HG02885 (cell line): Measurements from ENCODE around the gene DOLK.
"Not testable (repeated sequence)": the region's sequence is repeated elsewhere in the genome, so short reads cannot be mapped to it uniquely, and the experiment has no call there.

Experiments used
- ATAC-seq: cut with Tn5 transposase; IDR thresholded peaks from one replicate; pipeline ENCODE4 v1.9.1; 2021; ENCODE audit warnings: mild to moderate bottlenecking; ENCODE audit not compliant: unreplicated experiment, poor library complexity

Gene DOLK

GRCh38 chr9:128947527-128948301, at the start of gene DOLK, which contains the start of gene NUP188:
TSS of gene DOLK (minus strand) at chr9:128947603. CDS start at chr9:128947303, 300 bp downstream.
TSS of gene NUP188 (plus strand) at chr9:128947699. CDS start at chr9:128947720, 21 bp downstream.
- peak; percentile 82 for ATAC-seq

DNA sequence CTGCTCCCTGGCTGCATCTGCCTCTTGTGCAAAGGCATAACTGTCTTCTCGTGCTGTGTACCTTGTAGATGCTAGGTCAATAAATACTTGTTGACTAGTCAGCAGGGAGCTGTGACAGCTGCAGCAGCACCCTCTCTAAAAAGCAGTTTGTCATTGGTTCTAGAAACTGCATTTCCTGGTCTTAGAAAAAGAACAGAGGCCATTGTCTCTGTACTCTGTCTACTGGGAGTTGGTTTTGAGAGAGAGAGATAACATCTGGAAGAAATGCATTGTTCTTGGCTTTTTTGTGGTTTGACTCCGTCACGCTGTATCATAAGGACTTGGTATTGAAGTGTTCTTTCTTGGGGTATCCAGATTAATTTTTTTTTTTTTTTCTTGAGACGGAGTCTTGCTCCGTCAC, 48.4 kb upstream of the DOLK start:
- ATAC-seq, result no peak

- ATAC-seq, result no peak
These were observed 45.6 kb upstream of the DOLK start for GRCh38 chr9:128992995-128993394.

- no peak for ATAC-seq
These were observed 40.4 kb upstream of the DOLK start for GRCh38 chr9:128987805-128988204.

DNA sequence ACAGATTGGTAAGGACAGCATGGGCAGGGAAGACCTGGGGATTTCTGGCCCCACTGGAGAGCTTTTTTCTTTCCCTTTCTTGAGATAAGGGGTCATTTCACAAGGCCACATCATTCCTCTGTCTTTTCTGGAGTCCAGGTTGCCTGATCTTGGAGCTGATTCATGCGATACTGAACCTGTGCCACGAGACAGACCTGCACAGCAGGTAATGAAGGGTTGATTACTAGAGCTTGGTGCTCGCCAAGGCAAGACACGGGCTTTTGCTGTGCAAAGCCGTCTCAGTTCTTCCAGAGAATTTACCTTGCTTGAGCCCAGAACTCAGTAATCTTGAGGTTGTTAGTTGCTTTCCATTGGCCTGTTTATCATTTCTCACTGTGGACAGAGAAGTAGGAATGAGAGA, 39.3 kb upstream of the DOLK start:
- ATAC-seq, result no peak

DNA sequence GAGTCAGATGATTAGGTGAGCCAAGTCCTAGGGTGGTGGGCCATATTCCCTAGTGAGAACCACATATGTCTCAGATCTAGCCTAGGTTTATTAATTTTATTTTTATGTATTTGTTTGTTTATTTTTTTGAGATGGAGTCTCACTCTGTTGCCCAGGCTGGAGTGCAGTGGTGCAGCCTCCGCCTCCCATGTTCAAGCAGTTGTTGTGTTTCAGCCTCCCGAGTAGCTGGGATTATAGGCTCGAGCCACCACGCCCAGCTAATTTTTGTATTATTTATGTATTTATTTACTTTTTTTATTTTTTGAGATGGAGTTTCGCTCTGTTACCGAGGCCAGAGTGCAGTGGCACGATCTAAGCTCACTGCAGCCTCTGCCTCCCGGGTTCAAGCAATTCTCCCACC, 36.1 kb upstream of the DOLK start:
- ATAC-seq, result no peak

GRCh38 chr9:128979111-128979510, 31.7 kb upstream of the DOLK start:
- ATAC-seq, result no peak

DNA sequence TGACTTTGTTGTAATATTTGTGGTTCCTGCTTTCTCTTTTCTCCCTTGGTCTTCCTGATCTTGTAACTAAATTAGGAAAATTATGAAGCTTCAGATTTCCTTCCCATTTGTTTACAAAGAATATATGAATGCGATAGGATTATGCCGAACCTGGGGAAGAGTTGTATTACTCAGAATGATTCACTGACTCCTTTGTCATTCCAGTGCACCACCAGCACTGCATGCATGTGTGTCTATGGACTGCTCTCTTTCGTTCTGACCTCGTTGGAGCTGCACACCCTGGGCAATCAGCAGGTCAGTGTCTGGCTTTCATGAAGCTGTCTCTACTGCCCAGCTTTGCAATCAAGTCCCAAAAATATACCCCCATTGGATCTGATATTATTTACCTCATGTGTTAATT, 25.6 kb upstream of the DOLK start:
- no peak for ATAC-seq

DNA sequence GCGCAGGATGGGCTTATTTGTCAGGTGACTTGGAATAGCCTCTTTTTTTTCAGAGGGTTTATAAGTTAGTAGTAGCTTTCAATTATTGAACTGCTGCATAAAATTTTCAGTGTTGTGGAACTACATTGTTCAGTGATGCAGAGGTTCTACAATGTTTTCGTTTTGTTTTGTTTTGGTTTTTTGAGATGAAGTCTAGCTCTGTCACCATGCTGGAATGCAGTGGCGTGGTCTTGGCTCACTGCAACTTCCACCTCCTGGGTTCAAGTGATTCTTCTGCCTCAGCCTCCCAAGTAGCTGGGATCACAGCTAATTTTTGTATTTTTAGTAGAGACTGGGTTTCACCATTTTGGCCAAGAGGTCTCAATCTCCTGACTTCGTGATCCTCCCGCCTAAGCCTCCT, 22.1 kb upstream of the DOLK start:
- no peak for ATAC-seq

GRCh38 chr9:128961403-128961802, 14.0 kb upstream of the DOLK start:
- ATAC-seq, result not testable (repeated sequence)

GRCh38 chr9:128947277-128947526, 201 bp downstream of the DOLK start:
- ATAC-seq, result peak; percentile 26

DNA sequence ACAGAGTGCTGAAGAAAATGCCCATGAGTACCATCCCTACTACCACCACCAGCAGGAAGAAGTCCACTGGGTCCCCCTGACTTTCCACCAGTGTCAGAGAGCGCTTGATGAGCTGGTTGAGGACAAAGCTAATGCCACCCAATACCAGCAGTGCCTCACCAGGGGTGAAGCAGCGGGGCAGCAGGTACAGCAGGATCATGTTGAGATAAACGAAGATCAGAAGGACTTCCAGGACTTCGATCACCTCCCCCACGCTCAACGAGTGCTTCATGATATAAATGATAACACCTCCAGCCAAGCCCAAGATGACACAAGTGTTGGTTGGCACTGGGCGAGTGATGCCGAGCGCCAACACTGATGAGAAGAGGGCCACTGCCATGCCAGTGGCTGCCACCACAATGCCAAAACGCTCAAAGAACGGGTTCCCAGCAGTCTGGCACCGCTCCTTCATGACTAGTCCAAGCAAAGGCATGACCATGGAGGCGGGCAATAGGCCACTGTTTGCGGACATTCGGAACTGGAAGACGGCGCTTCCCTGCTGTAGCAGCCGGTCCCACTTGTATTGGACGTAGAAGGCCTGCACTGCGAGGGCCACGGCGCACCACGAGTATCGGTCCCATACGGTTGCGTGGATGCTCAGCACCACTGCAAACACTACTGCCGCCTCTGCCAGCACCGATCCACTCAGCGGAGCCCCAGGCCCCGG, 679 bp downstream of the DOLK start:
- ATAC-seq, result no peak

- ATAC-seq, result no peak
These were observed 1.5 kb downstream of the DOLK start for GRCh38 chr9:128945798-128946501.

- ATAC-seq, result not testable (repeated sequence)
These were observed 2.4 kb downstream of the DOLK start for GRCh38 chr9:128944966-128945365.

DNA sequence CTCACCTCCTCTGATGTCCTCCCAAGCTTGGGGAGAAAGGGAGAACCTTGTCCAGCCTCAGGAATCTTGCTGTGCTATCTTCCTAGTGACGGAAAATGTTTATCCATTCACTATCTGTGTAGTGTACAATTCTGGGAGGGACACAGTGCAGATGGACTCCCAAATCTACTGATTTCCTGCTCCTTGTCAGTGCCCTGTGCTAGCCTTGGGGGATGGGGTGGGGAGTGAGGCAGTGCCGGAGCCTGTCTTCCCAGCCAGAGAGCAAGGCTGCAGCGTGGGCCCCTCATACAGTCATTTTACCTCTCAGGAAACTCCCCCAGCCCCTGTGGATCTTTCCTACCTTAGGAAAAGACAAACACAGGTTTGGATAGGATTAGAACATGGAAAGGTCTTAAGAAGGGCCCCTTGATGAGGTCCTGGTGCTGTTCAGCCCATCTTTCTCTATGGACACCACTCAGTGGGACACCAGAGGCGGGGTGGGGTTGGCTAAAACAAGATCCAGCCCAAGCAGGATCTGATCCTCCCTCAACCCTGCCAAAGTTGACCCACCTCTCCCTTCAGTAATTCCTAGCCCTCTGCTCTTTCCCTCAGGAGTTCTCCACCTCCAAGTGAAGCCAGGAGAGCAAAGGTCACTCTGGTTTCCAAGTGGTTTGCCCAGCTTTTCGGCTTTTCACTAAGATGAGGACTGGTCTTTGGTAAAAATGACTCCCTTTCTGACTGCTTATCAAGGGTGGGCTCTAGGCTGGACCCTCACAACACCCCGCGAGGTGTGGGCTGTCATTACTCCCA, 3.4 kb downstream of the DOLK start:
- ATAC-seq, result no peak

GRCh38 chr9:128940946-128941755, 6.3 kb downstream of the DOLK start:
- no peak for ATAC-seq

- ATAC-seq, result no peak
These were observed 7.0 kb downstream of the DOLK start for GRCh38 chr9:128940271-128940921.

DNA sequence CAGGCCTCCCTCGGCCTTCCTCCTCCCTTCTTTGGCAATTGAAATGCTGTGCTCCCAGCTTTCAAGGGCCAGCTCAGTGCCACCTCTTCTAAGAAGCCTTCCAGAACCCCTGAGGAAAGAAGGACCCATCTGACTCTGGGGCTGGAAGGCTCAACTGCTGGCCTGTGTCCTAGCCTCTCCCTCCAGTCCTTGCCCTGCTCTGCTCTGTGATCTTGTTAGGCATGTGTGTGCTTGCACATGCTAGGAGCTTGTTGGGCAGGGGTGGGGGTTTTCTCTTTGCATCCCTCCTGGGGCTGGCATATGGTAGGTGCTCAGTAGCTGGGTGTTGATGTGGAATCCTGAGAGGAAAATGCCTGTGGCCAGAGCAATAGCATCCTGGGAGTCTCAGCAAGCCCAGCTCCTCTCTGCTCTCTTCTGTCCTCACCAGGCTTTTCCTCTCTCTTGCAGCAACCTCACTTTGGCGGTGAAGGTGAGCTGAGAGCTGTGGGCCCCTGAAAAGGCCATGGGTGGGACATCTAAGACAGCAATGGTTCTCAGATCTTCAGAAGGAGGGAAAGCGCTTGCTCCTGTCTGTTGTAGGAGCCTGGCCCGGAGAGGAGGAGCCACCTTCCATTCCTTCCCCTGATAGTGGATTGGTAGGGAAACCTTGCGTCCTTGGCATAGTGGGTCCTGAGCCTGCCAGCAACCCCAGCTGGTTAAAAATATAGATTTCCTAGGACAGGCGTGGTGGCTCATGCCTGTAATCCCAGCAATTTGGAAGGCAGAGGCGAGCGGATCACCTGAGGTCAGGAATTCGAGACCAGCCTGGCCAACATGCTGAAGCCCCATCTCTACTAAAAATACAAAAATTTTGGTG, 9.9 kb downstream of the DOLK start:
- no peak for ATAC-seq
